GM11168 (cell line): ENCODE data around the gene CNPY1.
"Not testable (repeated sequence)": the region's sequence is repeated elsewhere in the genome, so short reads cannot be mapped to it uniquely, and the experiment has no call there.

Experiments used
- in situ Hi-C: fragments of 300-500 bp; cut with MboI; formaldehyde crosslinking; loops from one replicate; pipeline ENCODE4 v1.12.0; 2022; ENCODE audit warnings: low sequenced_read_pairs; ENCODE audit not compliant: unreplicated experiment

CNPY1 gene

DNA sequence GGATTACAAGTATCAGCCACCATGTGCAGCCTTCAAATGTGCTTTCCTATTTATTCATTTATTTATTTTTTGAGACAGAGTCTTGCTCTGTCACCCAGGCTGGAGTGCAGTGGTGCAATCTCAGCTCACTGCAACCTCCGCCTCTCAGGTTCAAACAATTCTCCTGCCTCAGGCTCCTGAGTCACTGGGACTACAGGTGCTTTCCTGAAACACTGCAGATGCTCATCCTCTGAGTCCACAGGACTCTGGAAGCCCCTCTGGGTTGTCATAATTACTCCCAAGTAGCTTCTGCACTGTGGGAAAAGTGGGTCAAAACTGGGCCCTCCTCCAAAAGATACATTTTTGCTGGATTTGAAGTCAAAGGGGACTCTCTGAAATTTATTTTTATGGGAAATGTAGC lies at the start of gene CNPY1:
TSS of gene CNPY1 (minus strand) at position 111 of the 400 bp plus-strand sequence. CDS start 630 bp downstream, outside the sequence.
- in situ Hi-C loops: not testable (repeated sequence)

DNA sequence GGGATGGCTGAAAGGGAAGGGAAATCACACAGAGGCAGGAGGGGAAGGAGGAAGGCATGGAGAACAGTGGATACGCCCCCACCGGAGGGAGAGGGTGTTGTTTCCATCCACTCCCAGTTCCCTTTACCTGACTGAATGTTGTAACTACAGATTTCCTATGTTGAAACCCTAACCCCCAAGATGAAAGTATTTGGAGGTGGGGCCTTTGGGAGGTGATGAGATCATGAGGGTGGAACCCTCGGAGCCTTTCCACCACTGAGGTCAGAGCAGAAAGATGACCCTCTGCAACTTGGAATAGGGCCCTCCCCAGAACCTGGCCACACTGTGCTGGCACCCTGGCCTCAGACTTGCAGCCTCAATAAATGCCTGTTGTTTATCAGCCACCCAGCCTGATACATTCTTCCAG lies 48.6 kb upstream of the CNPY1 start:
- in situ Hi-C loops: loop anchor here (10.0 kb wide), 1 partner anchor 160 kb away; no protein-coding TSS in a partner anchor

DNA sequence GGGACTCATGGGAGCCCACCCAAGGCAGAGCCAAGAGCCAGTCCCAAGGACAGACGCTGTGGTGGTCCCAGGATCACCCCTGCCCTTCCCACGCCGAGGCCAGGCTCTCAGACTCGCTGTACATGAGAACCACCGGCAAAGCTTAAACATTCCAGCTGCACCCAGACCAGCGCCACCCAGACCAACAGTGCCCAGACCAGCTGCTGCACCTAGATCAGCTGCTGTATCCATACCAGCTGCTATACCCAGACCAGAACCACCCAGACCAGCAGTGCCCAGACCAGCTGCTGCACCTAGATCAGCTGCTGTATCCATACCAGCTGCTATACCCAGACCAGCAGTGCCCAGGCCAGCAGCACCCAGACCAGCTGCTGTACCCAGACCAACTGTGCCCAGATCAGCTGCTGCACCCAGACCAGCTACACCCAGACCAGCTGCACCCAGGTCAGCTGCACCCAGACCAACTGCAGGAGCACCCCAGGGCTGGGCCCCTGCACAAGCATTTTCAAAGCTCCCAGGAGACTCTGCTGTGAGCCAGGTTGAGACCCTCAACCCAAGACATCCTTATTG lies 47.9 kb upstream of the CNPY1 start:
- in situ Hi-C loops: loop anchor here (10.0 kb wide), 1 partner anchor 161 kb away; no protein-coding TSS in a partner anchor

DNA sequence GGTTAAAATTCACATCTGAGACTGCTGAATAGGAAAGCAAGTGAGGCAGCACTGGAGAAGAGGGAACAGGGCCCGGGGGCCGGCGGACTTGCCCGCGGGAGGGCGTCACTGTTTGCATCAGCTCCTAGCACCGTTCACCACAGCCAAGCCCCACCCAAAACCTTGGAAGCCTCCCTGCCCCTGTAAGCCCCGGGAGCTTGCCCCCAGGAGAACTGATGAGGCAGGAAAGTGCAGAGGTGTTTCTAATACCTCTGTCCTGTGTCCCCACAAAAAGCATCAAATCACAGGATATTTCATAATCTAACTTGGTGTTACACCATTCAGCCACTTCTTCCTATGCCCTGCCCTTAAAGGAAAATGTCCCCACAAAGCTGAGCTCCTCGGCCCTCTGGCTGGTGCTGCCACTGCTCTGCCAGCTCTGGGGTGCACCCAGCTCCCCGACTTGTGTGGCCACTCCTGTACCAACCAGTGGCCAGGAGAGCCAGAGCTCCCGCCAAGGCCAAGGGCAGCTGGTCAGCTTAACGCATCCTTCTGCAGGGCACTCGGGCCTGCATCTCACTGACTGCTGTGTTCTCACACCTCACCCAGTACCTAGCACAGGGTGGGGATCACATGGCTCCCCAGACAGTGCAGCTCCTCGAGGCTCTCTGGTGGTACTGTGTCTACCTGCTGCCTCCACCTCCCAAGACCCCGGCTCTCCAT lies 47.3 kb upstream of the CNPY1 start:
- in situ Hi-C loops: loop anchor here (10.0 kb wide), 1 partner anchor 161 kb away; no protein-coding TSS in a partner anchor

DNA sequence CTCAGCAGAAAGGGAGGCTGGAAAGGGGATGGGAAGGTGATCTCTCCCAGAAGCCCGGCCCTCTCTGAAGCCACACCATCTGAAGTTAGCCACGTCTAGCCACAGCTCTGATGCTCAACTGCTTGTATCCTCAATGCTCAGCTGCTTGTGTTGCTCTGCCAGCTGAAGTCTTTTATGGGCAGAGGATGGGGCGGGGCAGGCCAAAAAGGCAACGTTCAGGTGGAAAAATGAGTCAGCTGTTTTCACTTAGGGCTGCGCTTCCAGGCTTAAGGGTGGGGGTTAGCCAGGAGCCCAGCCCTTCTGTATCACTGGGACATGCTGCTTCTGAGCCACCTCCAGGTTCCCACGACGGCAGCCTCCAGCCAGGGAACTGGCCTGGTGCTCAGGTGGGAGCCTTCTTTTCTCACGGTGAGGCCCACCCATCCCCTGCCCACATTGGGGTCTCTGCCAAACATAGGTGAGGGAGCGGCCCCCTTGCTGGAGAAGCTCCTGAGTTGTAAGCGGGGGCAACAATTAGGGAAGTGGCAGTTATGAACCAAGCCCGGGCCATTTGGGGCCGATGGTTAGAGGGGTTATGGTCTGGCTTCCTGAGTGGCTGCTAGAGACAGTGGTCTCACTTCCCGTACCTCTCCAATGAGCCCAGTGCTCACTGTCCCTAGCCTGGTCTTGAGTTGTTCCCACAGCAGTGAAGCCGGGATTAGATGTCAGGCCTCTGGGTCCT lies 44.9 kb upstream of the CNPY1 start:
- in situ Hi-C loops: loop anchor here (10.0 kb wide), 1 partner anchor 164 kb away; no protein-coding TSS in a partner anchor

DNA sequence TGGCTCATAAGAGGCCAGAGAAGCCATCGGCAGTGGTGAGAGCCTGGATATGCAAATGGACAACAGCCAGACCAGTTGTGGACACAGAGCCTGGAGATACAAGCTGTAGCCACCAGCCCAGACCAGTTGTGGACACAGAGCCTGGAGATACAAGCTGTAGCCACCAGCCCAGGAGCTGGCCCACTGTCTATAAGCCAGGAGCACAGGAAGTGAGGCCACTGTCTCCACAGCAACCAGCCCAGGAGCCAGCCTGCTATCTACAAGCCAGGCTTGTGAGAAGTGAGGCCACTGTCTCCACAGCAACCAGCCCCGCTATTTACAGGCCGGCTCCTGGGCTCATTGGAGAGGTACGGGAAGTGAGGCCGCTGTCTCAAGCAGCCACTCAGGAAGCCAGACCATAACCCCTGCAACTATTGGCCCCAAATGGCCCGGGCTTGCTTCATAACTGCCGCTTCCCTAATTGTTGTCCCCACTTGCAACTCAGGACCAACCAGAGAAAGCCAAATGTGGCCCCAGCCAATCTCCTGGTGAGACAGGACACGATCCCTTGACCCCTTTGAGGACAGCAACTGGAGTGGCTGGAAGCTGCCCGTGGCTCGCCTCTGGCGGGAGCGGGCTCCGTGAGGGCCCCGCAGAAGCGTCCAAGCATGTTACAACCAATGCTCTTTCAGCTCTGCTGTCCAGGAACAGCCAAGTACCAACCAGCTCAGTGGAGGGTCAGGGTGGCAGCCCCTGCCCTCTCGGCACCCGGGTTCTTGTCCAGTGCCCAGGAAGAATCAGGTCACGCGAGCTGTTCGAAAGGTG lies 44.1 kb upstream of the CNPY1 start:
- in situ Hi-C loops: loop anchor here (10.0 kb wide), 1 partner anchor 164 kb away; no protein-coding TSS in a partner anchor

DNA sequence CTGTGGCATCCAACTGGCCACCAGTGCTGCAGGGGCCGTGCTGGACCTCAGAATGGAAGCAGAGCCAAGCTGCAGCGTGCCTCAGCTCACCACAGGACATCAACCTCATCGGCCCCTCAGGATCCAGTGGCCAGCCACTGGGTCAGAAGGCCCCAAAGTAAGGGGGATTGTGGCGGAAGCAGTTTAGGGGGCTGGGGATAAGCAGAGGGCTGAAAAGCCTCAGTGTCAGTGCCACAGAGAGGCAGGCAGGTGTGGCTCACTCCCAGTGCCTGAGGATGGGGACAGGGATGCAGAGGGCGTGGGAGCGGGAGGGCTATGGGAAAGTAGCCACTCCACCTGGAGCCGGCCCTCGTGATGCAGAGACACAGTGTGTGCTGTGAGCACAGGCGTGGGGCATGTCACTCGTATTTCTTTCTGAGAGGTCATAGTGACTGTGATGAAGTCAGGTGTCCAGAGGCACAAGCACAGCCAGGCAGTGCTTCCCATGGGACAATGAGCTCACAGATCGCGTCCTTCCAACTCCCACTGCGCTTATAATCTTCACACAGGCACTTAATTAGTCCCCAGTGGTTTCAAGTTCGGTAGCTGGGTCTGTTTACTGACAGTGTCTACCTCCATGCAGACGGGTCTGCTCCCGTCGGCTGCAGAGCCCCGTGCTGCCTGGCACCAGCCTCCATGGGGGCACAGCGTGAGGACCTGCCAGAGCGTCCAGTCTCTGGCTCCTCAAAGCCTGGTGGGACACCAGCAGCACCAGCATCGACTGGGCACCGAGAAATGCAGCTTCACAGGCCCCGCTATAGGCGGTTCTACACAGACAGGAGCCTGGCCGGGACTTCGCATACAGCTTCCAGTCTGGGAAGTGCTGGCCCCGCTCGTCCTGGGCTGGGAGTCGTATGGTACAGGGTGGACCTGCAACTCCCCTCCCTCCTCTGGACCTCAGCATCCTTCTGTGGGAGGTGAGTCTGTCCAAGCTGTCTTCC lies 42.9 kb upstream of the CNPY1 start:
- in situ Hi-C loops: no loop called here

DNA sequence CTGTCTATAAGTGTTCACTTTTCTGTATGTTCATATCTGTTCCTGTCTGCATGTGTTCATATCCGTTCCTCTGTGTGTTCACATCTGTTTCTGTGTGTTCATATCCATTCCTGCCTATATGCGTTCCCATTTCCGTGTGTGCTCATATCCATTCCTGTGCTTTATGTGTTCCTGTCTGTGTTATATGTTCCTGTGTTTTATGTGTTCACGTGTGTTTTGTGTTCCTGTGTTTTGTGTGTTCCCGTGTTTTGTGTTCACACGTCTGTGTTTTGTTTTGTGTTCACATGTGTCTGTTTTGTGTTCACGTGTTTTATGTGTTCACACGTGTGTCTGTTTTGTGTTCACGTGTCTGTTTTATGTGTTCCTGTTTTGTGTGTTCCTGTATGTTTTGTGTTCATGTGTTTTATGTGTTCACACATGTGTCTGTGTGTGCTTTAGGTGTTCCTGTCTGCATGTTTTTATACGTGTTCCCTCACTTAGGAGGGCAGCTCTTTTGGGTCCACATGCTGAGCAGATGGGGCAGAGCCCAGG lies 42.2 kb upstream of the CNPY1 start:
- in situ Hi-C loops: no loop called here

DNA sequence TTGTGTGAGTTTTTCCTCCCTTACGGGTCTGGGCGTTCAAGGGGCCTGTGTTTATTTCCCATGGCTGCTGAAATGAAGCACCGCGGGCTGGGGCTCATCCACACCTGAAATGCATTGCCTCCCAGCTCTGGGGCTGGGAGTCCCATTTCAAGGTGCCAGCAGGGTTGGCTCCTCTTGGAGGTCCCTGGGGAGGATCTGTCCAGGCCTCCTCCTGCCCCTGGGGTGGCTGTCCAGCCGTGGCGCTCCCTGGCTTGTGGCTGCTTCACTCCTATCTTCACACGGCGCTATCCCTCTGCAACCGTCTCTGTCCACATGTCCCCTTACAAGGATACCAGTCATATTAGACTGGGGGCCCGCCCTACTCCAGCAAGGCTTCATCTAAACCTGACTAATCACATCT lies 41.1 kb upstream of the CNPY1 start:
- in situ Hi-C loops: no loop called here

DNA sequence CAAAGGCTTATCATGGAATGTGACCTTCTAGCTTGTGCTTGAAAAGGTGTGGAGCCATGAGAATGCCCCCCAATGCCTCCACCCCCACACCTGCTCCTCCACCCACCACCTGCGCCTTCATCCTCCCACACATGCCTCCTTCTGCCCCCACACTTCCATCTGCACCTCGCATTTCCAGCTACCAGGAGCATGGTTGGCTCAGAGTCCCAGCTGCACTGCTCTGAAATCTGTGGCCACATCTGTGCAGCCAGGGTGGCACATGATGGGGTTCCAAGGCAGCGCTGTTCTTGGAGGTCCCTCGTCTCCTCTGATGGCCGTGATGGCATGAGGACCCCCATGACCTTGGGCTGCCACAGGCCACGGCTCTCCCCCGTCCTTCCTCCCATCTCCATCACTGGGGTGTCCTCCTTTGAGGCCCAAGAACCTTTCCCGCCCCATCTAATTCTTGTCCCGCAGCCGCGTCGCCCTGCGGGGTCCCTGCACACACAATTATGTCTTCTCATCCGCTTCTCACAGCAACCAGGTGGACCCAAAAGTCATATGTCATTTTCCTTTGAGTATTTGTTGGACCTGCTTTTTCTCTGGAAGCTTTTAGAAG lies 40.6 kb upstream of the CNPY1 start:
- in situ Hi-C loops: no loop called here

DNA sequence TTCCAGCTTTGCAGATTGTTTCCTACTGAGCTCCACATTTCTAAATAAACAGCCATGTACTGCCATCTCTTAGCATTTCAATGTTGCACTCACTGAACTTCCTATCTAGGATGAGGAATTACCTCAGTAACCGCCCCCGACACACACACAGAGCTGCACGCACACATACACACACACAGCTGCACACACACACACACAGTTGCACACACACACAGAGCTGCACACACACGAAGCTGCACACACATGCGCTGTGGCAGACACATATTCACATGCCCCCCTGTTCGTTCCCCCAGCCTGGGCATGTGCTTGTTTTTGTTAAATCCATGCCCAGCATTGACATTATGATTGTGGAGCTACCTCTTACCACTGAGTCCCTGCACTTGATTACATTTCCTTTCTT lies 39.6 kb upstream of the CNPY1 start:
- in situ Hi-C loops: no loop called here

DNA sequence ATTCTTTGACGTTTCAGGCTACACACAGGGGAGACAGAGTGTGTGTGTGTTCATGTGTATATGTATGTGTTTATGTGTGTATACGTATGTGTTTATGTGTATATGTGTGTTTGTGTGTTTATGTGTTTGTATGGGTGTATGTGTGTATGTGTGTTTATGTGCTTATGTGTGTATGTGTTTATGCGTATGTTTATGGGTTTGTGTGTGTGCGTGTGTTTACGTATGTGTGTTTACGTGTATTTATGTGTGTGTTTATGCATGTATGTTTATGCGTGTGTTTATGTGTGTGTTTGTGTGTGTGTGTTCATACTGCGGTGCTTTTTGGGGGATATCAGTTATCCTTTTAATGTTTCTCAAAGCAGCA lies 39.2 kb upstream of the CNPY1 start:
- in situ Hi-C loops: no loop called here

DNA sequence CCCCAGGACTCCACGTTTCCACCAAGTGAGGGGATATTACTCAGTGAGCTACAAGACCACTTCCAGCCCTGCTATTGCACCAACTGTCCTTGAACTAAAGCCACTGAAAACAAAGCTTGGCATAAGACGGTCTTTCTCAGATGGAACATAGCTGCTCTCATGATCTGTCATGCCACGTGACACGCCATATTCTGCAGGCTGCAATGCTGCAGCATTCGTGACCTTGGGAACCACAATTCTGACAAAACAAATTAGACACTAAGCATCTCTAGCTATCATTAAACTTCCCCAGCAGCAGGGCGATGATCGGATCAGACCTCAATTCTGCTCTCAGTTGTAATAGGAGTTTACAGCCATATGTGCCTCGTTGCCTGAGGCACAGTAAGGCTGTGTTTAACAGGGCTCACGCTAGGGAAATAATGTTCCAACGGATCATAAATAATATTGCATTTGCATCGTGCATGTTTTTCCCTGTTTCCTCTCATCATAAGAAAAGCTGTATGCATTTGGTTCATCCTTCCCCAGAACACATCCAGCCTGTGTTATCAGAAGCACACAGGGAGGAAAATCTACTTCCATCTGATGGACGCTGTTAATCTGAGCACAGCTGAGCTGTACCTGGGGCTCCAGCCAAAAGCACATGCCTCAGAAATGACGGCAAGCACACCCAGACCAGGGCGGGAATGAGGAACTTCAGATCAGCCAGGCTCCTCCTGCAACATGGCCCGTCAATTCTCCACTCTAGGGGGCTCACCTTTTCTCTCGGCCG lies 38.6 kb upstream of the CNPY1 start:
- in situ Hi-C loops: no loop called here

DNA sequence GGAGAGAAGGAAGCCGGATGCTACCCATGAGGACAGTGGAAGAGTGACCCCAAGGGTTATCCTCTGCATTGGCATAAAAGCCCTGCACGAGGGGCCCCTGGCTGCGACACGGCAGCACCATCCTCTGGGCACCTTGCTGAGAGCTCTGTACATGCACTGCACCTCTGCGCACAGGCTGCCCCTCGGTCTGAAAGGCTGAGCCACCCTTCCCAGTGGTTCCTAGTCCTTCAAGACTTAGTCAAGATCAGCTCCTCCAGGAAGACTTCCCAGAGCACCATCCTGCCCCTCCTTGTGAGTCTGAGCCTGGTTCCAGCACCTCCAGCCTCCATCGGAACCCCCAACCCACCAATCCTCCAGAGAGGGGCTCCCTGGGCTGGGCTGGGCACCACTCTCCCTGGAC lies 37.9 kb upstream of the CNPY1 start:
- in situ Hi-C loops: no loop called here

DNA sequence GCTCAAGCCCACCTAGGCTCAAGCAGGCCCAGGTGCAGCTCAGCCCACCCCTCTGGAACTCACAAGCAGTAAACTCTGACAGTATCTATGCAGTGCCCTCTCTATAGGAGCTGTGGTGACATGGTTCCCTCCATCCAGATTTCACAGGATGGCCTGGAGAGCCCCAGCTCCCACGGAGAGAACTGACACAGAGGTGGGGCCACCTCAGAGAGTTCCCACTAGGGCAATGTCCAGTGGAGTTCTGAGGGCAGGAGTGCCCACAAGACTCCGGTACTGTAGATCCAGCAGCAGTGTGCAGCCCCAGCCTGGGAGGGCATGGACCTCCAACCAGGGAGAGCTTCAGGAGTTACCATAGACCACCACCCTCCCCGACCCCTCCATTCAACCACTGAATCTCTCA lies 37.3 kb upstream of the CNPY1 start:
- in situ Hi-C loops: no loop called here

DNA sequence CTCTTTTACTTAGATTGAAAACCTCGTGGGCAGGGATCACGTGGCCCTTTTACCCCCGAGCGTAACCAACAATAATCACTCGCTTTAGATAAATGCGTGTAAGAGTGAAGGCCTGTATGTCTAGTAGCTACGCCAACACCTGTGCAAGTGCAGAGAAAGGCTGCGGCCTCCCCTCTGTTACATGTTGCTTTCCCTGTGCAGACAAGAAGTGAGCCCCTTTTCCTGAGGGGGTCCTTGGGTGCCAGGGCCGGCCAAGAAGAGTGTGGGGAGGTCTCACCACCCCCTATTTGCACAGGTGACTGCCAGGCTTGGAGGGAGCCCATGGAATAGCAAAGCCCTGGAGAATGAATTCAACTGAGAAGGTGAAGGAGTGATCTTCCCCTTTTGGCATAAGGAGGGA lies 35.6 kb upstream of the CNPY1 start:
- in situ Hi-C loops: no loop called here

DNA sequence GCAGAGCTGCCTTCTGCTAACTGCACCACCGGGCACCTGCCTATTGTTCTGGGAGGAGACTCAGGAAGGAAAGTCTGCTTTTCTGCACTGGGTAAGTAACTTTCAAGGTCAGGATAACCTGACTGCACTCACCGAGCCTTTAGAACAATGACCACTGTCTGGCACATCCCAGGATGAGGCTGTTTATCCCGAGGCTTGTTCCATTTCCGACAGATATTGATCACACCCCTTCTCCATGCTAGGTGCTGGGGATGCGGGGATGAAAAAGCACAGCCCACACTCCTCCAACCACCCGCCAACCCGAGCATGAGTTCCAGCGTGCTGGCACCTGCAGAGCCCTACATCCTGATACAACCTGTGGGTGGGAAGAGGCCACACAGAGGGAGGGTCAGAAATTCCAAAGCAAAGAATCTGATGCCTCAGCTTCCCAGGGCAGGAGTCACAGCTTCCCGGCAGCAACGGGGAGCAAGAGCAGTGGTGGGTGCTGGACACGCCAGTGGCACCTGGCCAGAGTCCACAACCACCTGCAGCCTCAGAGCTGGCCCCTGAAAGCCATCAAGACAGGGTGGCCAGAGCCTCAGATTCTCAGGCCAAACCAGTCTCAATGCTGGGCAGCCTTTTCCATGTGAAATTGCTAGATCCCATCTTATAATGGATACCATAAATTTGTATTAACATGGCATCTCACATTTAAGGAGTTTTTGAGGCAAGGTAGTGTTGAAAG lies 34.9 kb upstream of the CNPY1 start:
- in situ Hi-C loops: no loop called here
